ENCODE results near the gene POC5.

Gene POC5

GRCh38 chr5:75663579-75664284, 53.5 kb downstream of the POC5 start:
- TF ChIP-seq CTCF (IDR thresholded peaks at IDR 0.05; ENCODE audit: low read depth, low read length): no peak
- H3K4me3 ChIP-seq (replicated peaks in 1 of 2; ENCODE audit: low read depth in 2 of 2, low read length in 2 of 2): no peak overlapping the region
- no peak for DNase-seq (ENCODE audit: low read depth in 2 of 2)

- DNase-seq (ENCODE audit: low read depth in 2 of 2): no peak
- TF ChIP-seq CTCF (IDR thresholded peaks at IDR 0.05; ENCODE audit: low read depth, low read length): no peak
- H3K4me3 ChIP-seq (replicated peaks in 1 of 2; ENCODE audit: low read depth in 2 of 2, low read length in 2 of 2): no peak overlapping the region
Measured at GRCh38 chr5:75662061-75662460, 55.2 kb downstream of the POC5 start.

GRCh38 chr5:75660678-75661465, 56.4 kb downstream of the POC5 start:
- DNase-seq (ENCODE audit: low read depth in 2 of 2): no peak
- H3K4me3 ChIP-seq (replicated peaks in 1 of 2; ENCODE audit: low read depth in 2 of 2, low read length in 2 of 2): no peak overlapping the region

GRCh38 chr5:75659791-75660450, 57.3 kb downstream of the POC5 start:
- H3K4me3 ChIP-seq (replicated peaks in 1 of 2; ENCODE audit: low read depth in 2 of 2, low read length in 2 of 2): no peak overlapping the region
- no peak for DNase-seq (ENCODE audit: low read depth in 2 of 2)
- TF ChIP-seq CTCF (IDR thresholded peaks at IDR 0.05; ENCODE audit: low read depth, low read length): no peak

More at GRCh38 chr5:75660678-75661465, 56.4 kb downstream of the POC5 start:
- no peak for TF ChIP-seq CTCF (IDR thresholded peaks at IDR 0.05; ENCODE audit: low read depth, low read length)

GRCh38 chr5:75656311-75657003, 60.8 kb downstream of the POC5 start:
- peak; percentile 36 to 50 for DNase-seq (ENCODE audit: low read depth in 2 of 2)
- no peak for TF ChIP-seq CTCF (IDR thresholded peaks at IDR 0.05; ENCODE audit: low read depth, low read length)
- peak overlapping the region; percentile 49 to 58 for H3K4me3 ChIP-seq (replicated peaks in 1 of 2; ENCODE audit: low read depth in 2 of 2, low read length in 2 of 2)

GRCh38 chr5:75654693-75655295, 62.4 kb downstream of the POC5 start:
- TF ChIP-seq CTCF (IDR thresholded peaks at IDR 0.05; ENCODE audit: low read depth, low read length): no peak
- H3K4me3 ChIP-seq (replicated peaks in 1 of 2; ENCODE audit: low read depth in 2 of 2, low read length in 2 of 2): no peak overlapping the region
- no peak for DNase-seq (ENCODE audit: low read depth in 2 of 2)

Data from cardiac fibroblast (primary cell).